OCI-LY1 (cell line): ENCODE data around the gene RNF207.

ENCODE experiments used
- H2AFZ ChIP-seq: fragments of 200-600 bp; sonication (generic), shearing (Covaris generic); 2 replicates; pipeline ENCODE4 v1.6.0; 2014; ENCODE audit warnings: antibody characterized with exemption, mild to moderate bottlenecking, low read length
- H3F3A ChIP-seq: fragments of 200-600 bp; sonication (generic), shearing (Covaris generic); 2 replicates; pipeline ENCODE4 v1.6.0; 2014; ENCODE audit warnings: mild to moderate bottlenecking, antibody characterized with exemption, low read length, moderate library complexity; ENCODE audit not compliant: insufficient read depth
- H3K27ac ChIP-seq: fragments of 200-600 bp; sonication (generic); 2 replicates; pipeline ENCODE4 v1.5.1; 2014; ENCODE audit warnings: low read length, mixed run types, mild to moderate bottlenecking, low read depth; ENCODE audit not compliant: poor library complexity, severe bottlenecking
- H3K27me3 ChIP-seq: fragments of 200-600 bp; sonication (generic); 2 replicates; pipeline ENCODE4 v1.6.0; 2014; ENCODE audit warnings: antibody characterized with exemption, mild to moderate bottlenecking, low read length, moderate library complexity; ENCODE audit not compliant: insufficient read depth
- H3K36me3 ChIP-seq: fragments of 200-600 bp; sonication (generic); 2 replicates; pipeline ENCODE4 v1.6.1; 2014; ENCODE audit warnings: mild to moderate bottlenecking, antibody characterized with exemption, low read length, moderate library complexity, mixed read lengths; ENCODE audit not compliant: insufficient read depth
- H3K4me1 ChIP-seq: fragments of 200-600 bp; sonication (generic); 2 replicates; pipeline ENCODE4 v1.5.1; 2014; ENCODE audit warnings: mild to moderate bottlenecking, low read length, moderate library complexity; ENCODE audit not compliant: insufficient read depth, severe bottlenecking
- H3K4me2 ChIP-seq: fragments of 200-600 bp; sonication (generic), shearing (Covaris generic); 2 replicates; pipeline ENCODE4 v1.6.1; 2014; ENCODE audit warnings: low read length
- H3K4me3 ChIP-seq: fragments of 200-600 bp; sonication (generic); 2 replicates; pipeline ENCODE4 v1.5.1; 2014; ENCODE audit warnings: low read length, low read depth, mild to moderate bottlenecking, mixed read lengths; ENCODE audit not compliant: poor library complexity, severe bottlenecking
- H3K79me2 ChIP-seq: fragments of 200-600 bp; shearing (Covaris generic); 2 replicates; pipeline ENCODE4 v1.6.1; 2016; ENCODE audit warnings: mixed run types, low read length, mixed read lengths; ENCODE audit not compliant: insufficient read depth
- H3K9ac ChIP-seq: fragments of 200-600 bp; sonication (generic), shearing (Covaris generic); 2 replicates; pipeline ENCODE4 v1.6.1; 2014; ENCODE audit warnings: mild to moderate bottlenecking, low read length, mixed read lengths
- H3K9me2 ChIP-seq: fragments of 200-600 bp; sonication (generic), shearing (Covaris generic); 2 replicates; pipeline ENCODE4 v1.6.1; 2014; ENCODE audit warnings: low read depth, mild to moderate bottlenecking, low read length, mixed read lengths
- H3K9me3 ChIP-seq: fragments of 200-600 bp; shearing (Covaris generic); 2 replicates; pipeline ENCODE4 v1.6.1; 2014; ENCODE audit warnings: low read length, mixed read lengths
- H4K20me1 ChIP-seq: fragments of 200-600 bp; sonication (generic), shearing (Covaris generic); 2 replicates; pipeline ENCODE4 v1.6.0; 2016; ENCODE audit warnings: mild to moderate bottlenecking, low read length; ENCODE audit not compliant: insufficient read depth
- CTCF ChIP-seq: fragments of 200-600 bp; sonication (generic), shearing (Covaris generic); IDR thresholded peaks from 2 replicates; pipeline ENCODE4 v1.5.1; 2017; ENCODE audit warnings: mild to moderate bottlenecking, antibody characterized with exemption, low read length, moderate library complexity, mixed read lengths
- EZH2 ChIP-seq: fragments of 200-600 bp; sonication (generic), shearing (Covaris generic); IDR thresholded peaks from 2 replicates; pipeline ENCODE4 v1.8.0; 2017; ENCODE audit warnings: borderline replicate concordance, mixed run types, mild to moderate bottlenecking, antibody characterized with exemption, low read length, moderate library complexity, mixed read lengths

The RNF207 gene

GRCh38 chr1:6252374-6252710 lies 46.4 kb downstream of the RNF207 start:
- Histone ChIP-seq H3K4me1 (no peaks in the 10 kb centered on the region), H3K27me3 (0 out of 2 replicates have a peak, but pooled peaks cover 4% of the 10 kb centered on the region), H3K9me3 (no peaks in the 10 kb centered on the region), H3F3A (no peaks in the 10 kb centered on the region), H3K4me2 (no peak overlapping the region), H3K79me2 (no peaks in the 10 kb centered on the region), H4K20me1 (no peaks in the 10 kb centered on the region), H3K4me3 (no peak overlapping the region), H3K9me2 (no peaks in the 10 kb centered on the region), H3K36me3 (no peaks in the 10 kb centered on the region), H2AFZ (no peak overlapping the region), H3K9ac (no peak overlapping the region), H3K27ac (no peak overlapping the region)
- TF ChIP-seq EZH2 = no peak
- TF ChIP-seq CTCF = no peak

GRCh38 chr1:6253380-6253779 lies 47.5 kb downstream of the RNF207 start:
- H3K27me3 ChIP-seq = no peaks in the 10 kb centered on the region
- no peak overlapping the region for H3K4me3 ChIP-seq
- no peaks in the 10 kb centered on the region for H3K4me1 ChIP-seq
- no peak overlapping the region for H3K27ac ChIP-seq
- no peaks in the 10 kb centered on the region for H3F3A ChIP-seq
- H3K9ac ChIP-seq = no peak overlapping the region
- TF ChIP-seq EZH2 (no peak), CTCF (no peak)
- no peaks in the 10 kb centered on the region for H4K20me1 ChIP-seq
- no peak overlapping the region for H3K4me2 ChIP-seq
- no peaks in the 10 kb centered on the region for H3K9me2 ChIP-seq
- H3K36me3 ChIP-seq = no peaks in the 10 kb centered on the region
- H3K79me2 ChIP-seq = no peaks in the 10 kb centered on the region
- no peaks in the 10 kb centered on the region for H3K9me3 ChIP-seq
- H2AFZ ChIP-seq = no peak overlapping the region

GRCh38 chr1:6254691-6255090 lies 48.8 kb downstream of the RNF207 start:
- Histone ChIP-seq H3K27me3 (no peaks in the 10 kb centered on the region), H3K4me1 (no peaks in the 10 kb centered on the region), H3K36me3 (no peaks in the 10 kb centered on the region), H4K20me1 (no peaks in the 10 kb centered on the region), H3K9me3 (no peaks in the 10 kb centered on the region), H3K4me2 (no peak overlapping the region), H3K27ac (no peak overlapping the region), H3F3A (no peaks in the 10 kb centered on the region), H3K4me3 (no peak overlapping the region), H2AFZ (no peak overlapping the region), H3K9me2 (no peaks in the 10 kb centered on the region), H3K9ac (no peak overlapping the region), H3K79me2 (no peaks in the 10 kb centered on the region)
- no peak for TF ChIP-seq EZH2
- TF ChIP-seq CTCF = no peak
